Lower leg skin (tissue), 3 donors: ENCODE measurements around the gene GPR158.

Source experiments
- CTCF ChIP-seq, 3 donors: fragments of 450-650 bp; IDR thresholded peaks; one replicate each; pipeline ENCODE4 v1.5.1; 2016; ENCODE audit warnings: antibody characterized with exemption in 3 of 3, mild to moderate bottlenecking in 3 of 3, moderate library complexity in 2 of 3
- POLR2A ChIP-seq, 2 donors: fragments of 450-650 bp; IDR thresholded peaks; one replicate each; pipeline ENCODE4 v1.6.1; 2016 to 2017; ENCODE audit warnings: antibody characterized with exemption in 2 of 2, mild to moderate bottlenecking in 1 of 2, moderate library complexity in 1 of 2

- TF ChIP-seq CTCF (IDR thresholded peaks at IDR 0.05) (no peak), POLR2A (IDR thresholded peaks at IDR 0.05) (no peak)
These were observed 23.4 kb downstream of the GPR158 start for GRCh38 chr10:25198151-25198550.
